GM18867 (cell line): ENCODE data around the gene PRXL2A.
"Not testable (repeated sequence)": the region's sequence is repeated elsewhere in the genome, so short reads cannot be mapped to it uniquely, and the experiment has no call there.

Experiments
- ATAC-seq: cut with Tn5 transposase; IDR thresholded peaks from one replicate; pipeline ENCODE4 v1.9.1; 2021; ENCODE audit warnings: mild to moderate bottlenecking, moderate library complexity; ENCODE audit not compliant: unreplicated experiment

The PRXL2A gene

DNA sequence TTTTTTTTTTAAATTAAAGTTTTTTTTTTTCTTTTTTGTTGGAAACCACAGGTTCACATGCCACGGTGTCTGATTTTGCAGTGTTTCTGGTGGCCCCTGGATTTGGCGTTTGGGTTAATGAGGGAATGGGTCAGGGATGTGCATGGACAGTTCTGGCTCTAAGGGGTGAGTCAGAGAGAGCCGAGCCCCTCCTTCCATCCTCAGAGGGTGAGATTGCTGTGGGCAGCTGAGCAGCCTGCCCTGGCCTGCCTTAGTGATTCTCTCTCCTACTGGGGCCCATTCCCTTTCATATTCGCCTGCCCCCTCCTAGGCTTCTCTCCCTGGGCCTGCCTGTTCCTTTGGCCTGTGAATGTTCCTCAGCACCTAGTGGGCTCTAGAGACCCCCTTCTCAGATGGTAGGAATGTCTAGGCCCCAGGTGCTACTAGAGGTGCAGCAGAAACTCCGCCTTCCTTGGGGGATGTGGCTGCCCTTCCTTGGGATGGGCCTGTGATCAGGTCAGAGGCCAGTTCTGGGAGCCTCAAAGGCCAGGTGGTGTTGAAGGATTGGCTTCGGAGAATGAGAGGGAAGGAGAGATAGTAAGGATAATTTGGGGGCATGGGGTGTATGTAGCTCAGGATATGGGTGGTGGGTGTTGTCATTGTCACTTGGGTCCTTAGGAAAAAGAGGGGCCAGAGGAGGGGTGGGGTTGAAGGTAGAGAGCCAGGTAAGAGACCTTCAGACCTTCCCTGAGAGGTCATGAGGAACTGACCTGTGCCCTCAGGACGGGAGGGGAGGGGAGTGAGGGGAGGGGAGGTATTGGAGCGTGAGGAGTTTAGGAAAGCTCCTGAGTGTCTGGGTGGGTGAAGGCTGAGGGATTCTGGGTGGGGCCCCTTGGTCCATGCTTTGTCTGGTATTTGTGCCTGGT, 65.6 kb downstream of the PRXL2A start:
- ATAC-seq = no peak

DNA sequence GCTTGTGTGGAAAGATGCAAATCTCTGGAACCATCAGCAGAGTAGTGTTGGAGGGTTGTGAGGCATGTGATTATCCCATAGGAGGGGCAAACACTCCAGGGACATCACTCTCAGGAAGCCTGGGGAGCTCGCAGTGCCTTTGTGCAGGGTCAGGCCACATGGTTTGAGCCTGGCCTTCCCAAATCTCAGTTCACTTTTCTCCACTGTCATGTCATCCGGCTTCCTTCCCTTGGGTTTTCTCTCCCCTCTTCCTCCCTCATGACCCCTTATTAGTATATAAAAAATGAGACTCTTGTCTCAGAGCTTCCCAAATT, 66.2 kb downstream of the PRXL2A start:
- ATAC-seq = no peak

DNA sequence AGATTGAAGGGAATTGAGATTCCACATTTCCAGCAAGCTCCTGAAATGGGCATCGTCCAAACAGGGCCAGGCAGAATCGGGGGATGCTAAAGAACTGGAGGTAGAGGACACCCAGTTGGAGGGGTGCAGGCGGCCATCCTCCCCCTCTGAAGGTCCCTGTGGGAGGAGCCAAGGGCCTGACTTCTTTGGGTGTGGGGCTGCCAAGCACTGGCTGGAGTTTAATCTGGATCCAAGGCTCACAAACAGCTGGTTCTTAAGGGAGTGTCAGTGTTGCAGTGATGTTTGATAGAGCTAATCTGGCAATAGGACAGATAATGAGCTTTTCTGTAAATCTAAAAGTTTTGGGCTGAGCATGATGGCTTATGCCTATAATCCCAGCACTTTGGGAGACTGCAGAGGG, 66.6 kb downstream of the PRXL2A start:
- no peak for ATAC-seq

DNA sequence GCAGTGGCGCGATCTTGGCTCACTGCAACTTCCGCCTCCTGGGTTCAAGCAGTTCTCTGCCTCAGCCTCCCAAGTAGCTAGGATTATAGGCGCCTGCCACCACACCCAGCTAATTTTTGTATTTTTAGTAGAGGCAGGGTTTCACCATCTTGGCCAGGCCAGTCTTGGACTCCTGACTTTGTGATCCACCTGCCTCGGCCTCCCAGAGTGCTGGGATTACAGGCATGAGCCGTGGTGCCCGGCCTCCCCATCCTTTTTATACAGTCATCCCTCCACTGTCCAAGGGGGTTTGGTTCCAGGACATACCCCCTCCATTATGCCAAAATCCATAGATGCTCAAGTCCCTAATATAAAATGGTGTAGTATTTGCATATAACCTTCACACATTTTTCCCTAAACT, 67.3 kb downstream of the PRXL2A start:
- not testable (repeated sequence) for ATAC-seq

DNA sequence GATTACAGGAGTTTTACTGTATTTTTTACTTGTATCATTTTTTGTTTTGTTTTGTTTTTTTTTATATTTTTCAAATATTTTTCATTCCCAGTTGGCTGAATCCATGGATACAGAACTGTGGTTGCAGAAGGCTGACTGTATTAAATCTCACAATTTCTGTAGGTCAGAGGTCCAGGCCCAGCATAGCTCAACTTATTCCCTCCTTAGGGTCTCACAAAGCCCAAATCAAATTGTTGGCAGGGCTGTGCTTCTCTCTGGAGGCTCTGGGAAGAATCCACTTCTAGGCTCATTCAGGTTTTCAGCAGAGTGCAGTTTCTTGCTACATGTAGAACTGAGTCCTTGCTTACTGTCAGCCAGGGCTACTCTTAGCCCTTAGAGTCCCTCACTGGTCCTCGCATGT, 68.3 kb downstream of the PRXL2A start:
- no peak for ATAC-seq

DNA sequence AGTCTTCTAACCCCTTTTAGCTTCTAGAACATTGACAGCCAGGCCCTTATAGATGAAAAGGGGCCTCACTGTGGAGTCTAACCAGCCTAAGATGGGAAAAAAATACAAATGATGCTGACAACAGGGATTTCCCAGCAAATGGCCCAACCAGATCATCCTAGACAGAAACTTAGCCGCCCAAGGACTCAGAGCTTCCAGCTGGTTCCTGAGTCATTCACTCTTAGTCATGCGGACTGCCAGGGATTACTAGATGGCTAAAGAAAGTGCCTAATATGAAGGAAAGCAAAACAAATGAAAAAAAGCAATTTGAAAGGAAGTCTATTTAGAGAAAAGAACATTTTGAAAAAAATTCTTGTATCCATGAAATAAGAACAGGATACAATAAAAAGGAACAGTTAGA, 69.5 kb downstream of the PRXL2A start:
- no peak for ATAC-seq

DNA sequence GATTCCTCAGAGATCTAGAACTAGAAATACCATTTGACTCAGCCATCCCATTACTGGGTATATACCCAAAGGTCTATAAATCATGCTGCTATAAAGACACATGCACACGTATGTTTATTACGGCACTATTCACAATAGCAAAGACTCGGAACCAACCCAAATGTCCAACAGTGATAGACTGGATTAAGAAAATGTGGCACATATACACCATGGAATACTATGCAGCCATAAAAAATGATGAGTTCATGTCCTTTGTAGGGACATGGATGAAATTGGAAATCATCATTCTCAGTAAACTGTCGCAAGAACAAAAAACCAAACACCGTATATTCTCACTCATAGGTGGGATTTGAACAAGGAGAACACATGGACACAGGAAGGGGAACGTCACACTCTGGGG, 72.0 kb downstream of the PRXL2A start:
- not testable (repeated sequence) for ATAC-seq

- ATAC-seq = no peak
Measured at GRCh38 chr10:80480852-80481251, 72.5 kb downstream of the PRXL2A start.

DNA sequence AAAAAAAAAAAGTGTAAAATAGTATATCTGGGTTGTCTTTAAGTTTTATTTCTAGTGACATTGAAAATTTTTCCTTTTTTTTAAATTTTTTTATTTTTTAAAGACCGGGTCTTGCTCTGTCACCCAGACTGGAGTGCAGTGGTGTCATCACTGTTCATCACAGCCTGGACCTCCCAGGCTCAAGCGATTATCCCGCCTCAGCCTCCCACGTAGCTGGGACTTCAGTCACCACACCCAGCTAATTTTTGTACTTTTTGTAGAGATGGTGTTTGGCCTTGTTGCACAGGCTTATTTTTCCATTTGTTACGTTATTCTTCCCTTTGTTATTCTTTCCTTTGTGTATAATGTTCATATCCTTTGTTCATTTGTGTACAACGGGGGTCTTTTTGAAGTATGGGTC, 75.9 kb downstream of the PRXL2A start:
- ATAC-seq = no peak

- no peak for ATAC-seq
Measured at GRCh38 chr10:80484676-80485075, 76.3 kb downstream of the PRXL2A start.

DNA sequence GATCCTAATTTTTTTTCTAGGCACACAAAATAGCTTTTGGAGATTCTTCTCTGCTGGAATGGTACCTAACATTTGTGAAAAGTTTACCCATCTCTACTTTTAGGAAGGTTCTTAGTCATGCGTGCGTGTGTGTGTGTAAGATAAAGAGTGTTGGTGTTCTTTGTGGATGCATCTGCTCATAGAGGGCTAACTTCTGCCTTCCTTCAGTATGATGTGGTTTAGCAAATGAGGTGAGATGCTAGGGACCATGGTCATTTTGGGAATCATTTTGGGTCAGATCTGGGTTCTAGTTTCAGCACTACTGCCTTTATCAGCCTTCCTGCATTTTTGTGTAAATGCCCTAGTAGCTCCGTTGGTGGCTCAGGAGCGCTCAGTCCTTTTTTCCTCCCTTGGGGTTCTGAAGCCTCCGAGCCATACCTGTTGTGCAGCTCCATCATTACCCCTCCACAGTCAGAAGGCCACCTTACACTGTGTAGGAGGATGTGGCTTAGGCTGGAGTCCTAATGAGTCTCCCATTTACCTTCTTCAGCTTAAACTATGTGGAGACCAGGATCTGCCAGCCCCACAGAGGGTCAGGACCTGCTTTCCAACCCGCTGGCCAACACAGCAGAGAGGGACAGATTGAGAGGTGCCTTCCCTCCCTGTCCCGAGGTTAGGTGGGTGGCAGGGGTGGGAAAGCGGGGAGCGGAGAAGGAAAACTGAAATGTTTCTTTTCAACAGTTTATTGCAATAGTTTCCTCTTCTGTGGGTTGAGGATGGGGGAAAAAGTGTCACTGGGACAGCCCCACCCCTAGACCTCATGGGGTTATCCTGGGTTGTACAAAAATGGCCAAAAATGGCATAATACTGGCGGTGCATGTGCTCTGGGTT, 77.0 kb downstream of the PRXL2A start:
- ATAC-seq = no peak

DNA sequence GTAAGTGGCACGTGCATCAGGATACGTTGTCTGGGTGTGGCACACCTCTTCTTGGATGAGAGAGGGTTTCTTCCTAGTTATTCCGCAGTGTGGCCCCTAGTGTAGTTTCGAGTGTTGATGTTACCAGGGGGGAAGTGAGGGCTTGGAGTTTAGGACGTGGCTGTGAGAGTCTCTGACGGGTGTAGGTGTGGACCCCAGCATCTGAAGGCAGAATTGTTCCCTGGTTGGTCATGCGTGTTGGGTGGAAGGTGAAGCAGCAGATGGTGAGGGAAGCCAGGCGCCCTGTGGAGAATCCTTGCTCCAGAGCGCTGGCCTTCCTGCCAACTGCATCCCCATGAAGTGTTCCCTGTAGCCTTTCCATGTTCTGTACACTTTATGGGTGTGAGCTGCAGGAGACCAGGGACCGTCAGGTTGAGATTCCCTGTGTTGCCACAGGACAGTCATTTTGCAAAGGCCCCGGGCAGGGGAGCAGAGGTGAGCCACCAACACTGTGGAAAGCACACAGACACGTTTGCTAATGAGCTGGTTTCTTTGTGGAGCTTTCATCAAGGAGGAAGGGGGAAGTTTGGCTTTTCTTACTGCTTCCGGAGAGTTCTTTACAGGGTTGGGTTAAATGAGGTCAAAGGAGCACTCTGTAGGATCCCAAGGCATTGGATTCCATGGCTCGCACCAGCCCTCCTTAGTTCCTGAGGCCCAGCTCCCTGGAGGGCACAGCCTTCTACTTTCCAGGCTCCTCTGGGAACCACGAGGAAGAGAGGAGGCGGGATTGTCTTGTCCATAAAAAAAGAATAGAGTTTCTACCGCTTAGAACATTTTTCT, 77.8 kb downstream of the PRXL2A start:
- ATAC-seq = no peak
